WI38 (cell line): Measurements from ENCODE around the gene CAMSAP1.
A peak's percentile ranks its signal among the peaks of the same experiment; 100 is the strongest.
"Not testable (repeated sequence)": the region's sequence is repeated elsewhere in the genome, so short reads cannot be mapped to it uniquely, and the experiment has no call there.

Source experiments
- H3K4me3 ChIP-seq: 2 replicates; pipeline ENCODE4 v1.5.1; 2011; ENCODE audit warnings: low read depth, mild to moderate bottlenecking, control low read depth, low read length
- CTCF ChIP-seq: IDR thresholded peaks from 2 replicates; pipeline ENCODE4 v1.5.1; 2012; ENCODE audit warnings: low read depth, mild to moderate bottlenecking, control low read depth, low read length

Gene CAMSAP1

DNA sequence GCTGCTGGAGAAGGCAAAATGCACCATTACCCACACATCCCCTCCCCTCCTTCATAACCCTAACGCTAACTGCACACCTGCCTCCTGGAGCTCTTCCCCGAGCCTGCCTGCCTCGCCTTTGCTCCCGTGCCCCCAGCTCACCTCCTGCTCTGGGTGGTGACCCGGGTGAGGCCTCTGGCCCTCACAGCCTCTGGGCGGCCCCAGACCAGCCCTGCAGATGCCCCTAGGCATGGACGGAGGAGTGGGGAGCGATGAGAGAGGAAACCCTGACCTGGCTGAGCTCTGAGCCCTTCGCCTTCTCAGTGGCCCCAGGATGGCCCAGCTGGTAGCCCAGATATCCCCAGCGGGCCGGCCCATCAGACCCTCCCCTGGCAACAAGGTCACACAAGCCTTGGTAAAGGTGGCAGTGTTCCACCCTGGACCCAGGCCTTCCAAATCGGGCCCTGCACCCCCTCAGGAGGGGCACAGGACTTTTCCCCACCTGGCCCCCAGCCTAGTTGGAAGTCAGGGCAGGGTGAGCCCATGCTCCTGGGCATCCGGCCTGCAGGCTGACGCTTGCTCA lies 14.5 kb upstream of the CAMSAP1 start:
- H3K4me3 ChIP-seq = no peak overlapping the region
- no peak for TF ChIP-seq CTCF

DNA sequence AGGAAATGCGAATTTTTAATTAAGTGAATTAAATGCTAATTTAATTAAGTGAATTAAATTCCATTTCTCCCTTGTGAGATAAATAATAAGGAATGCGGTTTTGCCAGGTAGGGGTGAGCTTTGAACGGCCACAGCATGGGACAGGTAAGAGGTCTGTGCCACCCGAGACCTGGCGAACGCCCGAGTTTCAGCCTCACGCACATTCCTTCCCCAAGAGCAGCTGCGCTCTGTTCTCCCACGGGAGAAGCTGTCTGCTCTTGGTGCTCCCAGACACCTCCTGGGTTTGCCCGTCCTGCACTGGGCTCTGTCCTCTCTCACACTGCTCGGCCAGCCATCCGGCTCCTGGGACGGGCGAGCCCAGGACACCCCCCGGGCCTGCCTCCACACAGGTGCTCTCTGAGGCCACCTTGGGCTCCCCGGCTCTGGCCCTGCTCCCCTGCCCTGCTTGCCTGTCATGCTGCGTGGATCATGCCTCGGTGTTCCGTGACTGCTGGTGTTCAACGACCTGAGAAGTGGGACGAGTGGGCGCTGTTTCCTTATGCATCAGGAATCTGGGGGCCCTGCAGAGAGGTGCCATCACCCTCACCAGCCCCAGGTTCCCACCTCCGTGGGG lies 13.7 kb upstream of the CAMSAP1 start:
- H3K4me3 ChIP-seq = no peak overlapping the region
- TF ChIP-seq CTCF = no peak

DNA sequence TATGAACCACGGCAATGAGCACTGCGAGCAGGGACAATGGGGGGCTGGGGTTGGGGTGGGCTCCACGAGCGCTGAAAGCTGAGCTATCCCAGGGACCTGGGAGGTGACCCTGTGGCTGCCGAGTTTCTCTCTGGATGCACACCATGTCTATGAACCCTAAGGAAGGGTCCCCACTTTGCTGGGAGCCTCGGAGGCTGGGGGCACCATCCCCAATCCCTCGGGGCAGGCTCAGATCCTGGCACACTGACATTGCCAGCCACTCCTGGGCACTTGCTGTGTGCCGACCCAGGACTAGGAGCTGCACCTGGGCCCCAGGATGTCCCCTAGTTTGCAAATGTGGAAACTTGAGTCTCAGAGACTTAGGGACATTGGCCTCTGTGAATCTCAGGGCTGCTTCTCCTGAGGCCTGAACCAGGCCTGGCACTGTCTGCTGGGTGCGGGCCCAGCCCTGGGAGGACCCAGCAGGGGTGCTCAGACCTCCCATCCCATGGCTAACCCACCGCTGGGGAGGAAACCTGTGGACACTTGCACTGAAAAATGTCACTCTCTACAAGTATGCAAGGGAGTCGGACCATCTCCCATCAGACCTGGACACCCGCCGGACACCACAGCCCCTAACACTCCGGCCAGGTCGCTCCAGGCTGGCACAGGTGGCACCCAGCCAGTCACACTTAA lies 13.0 kb upstream of the CAMSAP1 start:
- TF ChIP-seq CTCF = no peak
- H3K4me3 ChIP-seq = no peak overlapping the region

GRCh38 chr9:135919318-135919890 lies 12.1 kb upstream of the CAMSAP1 start:
- TF ChIP-seq CTCF = no peak
- H3K4me3 ChIP-seq = no peak overlapping the region

GRCh38 chr9:135916227-135916626 lies 8.9 kb upstream of the CAMSAP1 start:
- H3K4me3 ChIP-seq = not testable (repeated sequence)

- peak; percentile 52 for TF ChIP-seq CTCF
- H3K4me3 ChIP-seq = no peak overlapping the region
Measured at GRCh38 chr9:135914921-135915320, 7.6 kb upstream of the CAMSAP1 start.

GRCh38 chr9:135911233-135911632 lies 3.9 kb upstream of the CAMSAP1 start:
- H3K4me3 ChIP-seq = not testable (repeated sequence)

- H3K4me3 ChIP-seq = no peak overlapping the region
- no peak for TF ChIP-seq CTCF
Measured at GRCh38 chr9:135910757-135911156, 3.4 kb upstream of the CAMSAP1 start.
